A549 (cell line): Measurements from ENCODE around the gene BEST4. TPM values are rescaled to one million over a fixed set of nuclear protein-coding genes. Genes with fewer than 3 reads are reported as not detected.

Experiments
- ATAC-seq, 2 experiments: fragments of 200-7000 bp in 1 of 2; fragments of >200 bp in 1 of 2; cut with Nextera tagmentation in 1 of 2; cut with Tn5 transposase in 1 of 2; 3 replicates each; pipeline versions ENCODE4 v1.8.0 to v1.9.1; 2018 to 2020; ENCODE audit warnings: mild to moderate bottlenecking in 1 of 2, moderate library complexity in 1 of 2
- CTCF ChIA-PET: fragments of 300-600 bp; sonication (Branson Sonifier 250); formaldehyde crosslinking; extraction: SDS; loops from one replicate; lab custom pipeline; 2021; ENCODE audit warnings: antibody characterized with exemption, inconsistent platforms; lab: Yijun Ruan, JAX
- POLR2A ChIA-PET: fragments of 350-600 bp; formaldehyde crosslinking; extraction: SDS; loops from one replicate; lab custom pipeline; 2021; ENCODE audit warnings: antibody characterized with exemption, inconsistent platforms; lab: Yijun Ruan, JAX
- DNase-seq, 2 experiments: peaks; one replicate each; pipeline versions ENCODE4 v3.0.0 to v3.0.0-alpha.2; 2011 to 2016; ENCODE audit warnings: low read depth in 1 of 2, low spot score in 1 of 2
- FAIRE-seq: peaks from 2 replicates; lab custom pipeline; 2011; peaks lifted over from hg19 to GRCh38; lab: Jason Lieb, UNC
- H3K27ac ChIP-seq, 2 experiments: fragments of >200 bp; sonication (Bioruptor Twin); formaldehyde crosslinking; 3 replicates each; pipeline ENCODE4 v1.5.1; 2016 to 2017
- H3K4me1 ChIP-seq: fragments of >200 bp; sonication (Bioruptor Twin); formaldehyde crosslinking; 3 replicates; pipeline ENCODE4 v1.6.1; 2016
- H3K4me2 ChIP-seq: fragments of >200 bp; sonication (Bioruptor Twin); formaldehyde crosslinking; 3 replicates; pipeline ENCODE4 v1.6.1; 2016
- H3K4me3 ChIP-seq: fragments of >200 bp; sonication (Bioruptor Twin); formaldehyde crosslinking; 3 replicates; pipeline ENCODE4 v1.5.1; 2016
- H3K9me3 ChIP-seq: fragments of >200 bp; sonication (Bioruptor Twin); formaldehyde crosslinking; 3 replicates; pipeline ENCODE4 v1.6.1; 2016
- CEBPB ChIP-seq, 2 experiments: fragments of >200 bp in 1 of 2; sonication (Bioruptor Twin) in 1 of 2; formaldehyde crosslinking in 1 of 2; IDR thresholded peaks; 2 replicates each; pipeline ENCODE4 v1.6.1; 2012 to 2016
- JUNB ChIP-seq: fragments of >200 bp; sonication (Bioruptor Twin); formaldehyde crosslinking; IDR thresholded peaks from 2 replicates; pipeline ENCODE4 v1.6.1; 2016
- MAFK ChIP-seq: fragments of 450-650 bp; IDR thresholded peaks from 2 replicates; pipeline ENCODE4 v1.6.1; 2014; ENCODE audit not compliant: partially characterized antibody
- MAZ ChIP-seq: fragments of 150-350 bp; IDR thresholded peaks from 2 replicates; pipeline ENCODE4 v1.6.1; 2014; ENCODE audit warnings: antibody characterized with exemption, low read depth, low read length, borderline replicate concordance
- PHF8 ChIP-seq: fragments of 200-600 bp; sonication (generic); IDR thresholded peaks from 2 replicates; pipeline ENCODE4 v1.6.1; 2016; ENCODE audit warnings: low read depth, mild to moderate bottlenecking, antibody characterized with exemption, moderate library complexity, borderline replicate concordance
- POLR2AphosphoS2 ChIP-seq: conservative IDR thresholded peaks from 2 replicates; pipeline ENCODE4 v1.6.1; 2012; ENCODE audit warnings: low read length, improper control_type of control experiment, inconsistent platforms
- RFX5 ChIP-seq: fragments of 450-650 bp; IDR thresholded peaks from 2 replicates; pipeline ENCODE4 v1.7.1; 2014; ENCODE audit warnings: antibody characterized with exemption, mild to moderate bottlenecking, moderate library complexity
- SMC3 ChIP-seq: fragments of >200 bp; sonication (Bioruptor Twin); formaldehyde crosslinking; IDR thresholded peaks from 3 replicates; pipeline ENCODE4 v1.6.1; 2018; ENCODE audit warnings: inconsistent platforms
- TFCP2L1 ChIP-seq: fragments of 250-450 bp; sonication (Bioruptor Pico); IDR thresholded peaks from 2 replicates; pipeline ENCODE4 v1.5.0; 2021; ENCODE audit warnings: mild to moderate bottlenecking
- ZNF302 ChIP-seq: fragments of 250-450 bp; sonication (Bioruptor Pico); IDR thresholded peaks from 2 replicates; pipeline ENCODE4 v1.9.0; 2021; ENCODE audit warnings: inconsistent platforms, mild to moderate bottlenecking, moderate library complexity
- WGBS: methylation state at CpG from one replicate; pipeline ENCODE4 v1.1.6; 2017; ENCODE audit errors: missing lambda C conversion rate; 5-methylcytosine and 5-hydroxymethylcytosine counted together
- polyA plus RNA-seq, 4 experiments: library from polyadenylated mRNA; depleted of rRNA in 3 of 4; stranded (reverse); fragments of >200 nt; fragmentation: RNase III in 1 of 4; extraction: RNeasy Plus Mini Kit Qiagen cat#74134 plus additional on column Dnase treatment in 1 of 4; gene quantifications; 2 replicates in 3 of 4; 3 replicates in 1 of 4; pipeline ENCODE4 v1.2.3, GENCODE V29; 2011 to 2017
- TF ChIP-seq, protein P1 (sequence below): fragments of >200 bp; sonication (Bioruptor Twin); formaldehyde crosslinking; IDR thresholded peaks from 3 replicates; pipeline ENCODE4 v1.5.1; 2016

The BEST4 gene
- polyA plus RNA-seq, 2 of the 4 experiments (the other 2 are of a cell fraction) = 0.08 to 0.09 TPM

DNA sequence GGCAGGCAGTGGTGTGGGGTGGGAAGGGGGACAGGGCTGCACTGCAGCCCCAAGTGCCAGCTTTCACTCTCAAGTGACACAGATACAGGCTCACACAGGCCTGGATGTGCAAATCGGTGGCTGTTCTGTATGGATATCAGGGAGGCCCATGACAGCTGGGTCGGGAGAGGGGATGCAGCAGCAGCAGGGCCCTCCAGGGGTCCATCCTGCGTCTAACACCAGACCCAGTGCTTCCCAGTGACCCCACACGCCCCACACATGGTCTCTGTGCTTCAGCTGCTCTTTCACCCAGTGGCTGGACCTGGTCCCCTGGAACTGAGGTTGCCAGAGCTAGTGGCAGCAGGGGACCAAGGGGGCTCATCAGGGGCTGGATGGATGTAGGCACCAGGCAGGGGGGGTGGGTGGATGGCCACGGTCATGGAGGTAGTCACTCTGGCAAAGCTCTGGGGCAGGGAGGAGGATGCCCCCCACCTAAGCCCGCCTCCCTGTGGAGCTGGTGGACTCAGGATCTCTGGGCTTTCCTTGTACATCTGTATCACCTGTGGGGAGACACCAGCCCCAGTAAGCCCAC, 34.2 kb upstream of the BEST4 start:
- H3K9me3 ChIP-seq = no peaks in the 10 kb centered on the region
- FAIRE-seq (no peak), DNase-seq (no peak), ATAC-seq (no peak)
- ChIA-PET CTCF (interaction anchor here (0.7 to 4.5 kb wide), 5 partner anchors 8 to 478 kb away, joined by 3 to 23 read pairs (median 3); partner anchors contain the start of gene BTBD19), POLR2A (interaction anchor here (1.7 to 2.3 kb wide), 2 partner anchors 22 to 92 kb away, joined by 6 read pairs; partner anchors contain the start of genes PLK3 and RNU5D-1)
- H3K4me1 ChIP-seq = peaks cover 3% of the 10 kb centered on the region; the same call in 1 of the 3 replicates
- TF ChIP-seq POLR2AphosphoS2 = 0 out of 2 replicates have a peak, but pooled peaks have one; percentile 41
- no peak for TF ChIP-seq CEBPB (IDR thresholded peaks at IDR 0.05)
- 0 out of 6 replicates have a peak overlapping the region, but pooled peaks of 1 of the 2 experiments have one; percentile 13 for H3K27ac ChIP-seq
- H3K4me2 ChIP-seq = no peak overlapping the region
- H3K4me3 ChIP-seq = no peak overlapping the region
- 85% methylated on average over 5 of the region's 6 CpGs for WGBS

DNA sequence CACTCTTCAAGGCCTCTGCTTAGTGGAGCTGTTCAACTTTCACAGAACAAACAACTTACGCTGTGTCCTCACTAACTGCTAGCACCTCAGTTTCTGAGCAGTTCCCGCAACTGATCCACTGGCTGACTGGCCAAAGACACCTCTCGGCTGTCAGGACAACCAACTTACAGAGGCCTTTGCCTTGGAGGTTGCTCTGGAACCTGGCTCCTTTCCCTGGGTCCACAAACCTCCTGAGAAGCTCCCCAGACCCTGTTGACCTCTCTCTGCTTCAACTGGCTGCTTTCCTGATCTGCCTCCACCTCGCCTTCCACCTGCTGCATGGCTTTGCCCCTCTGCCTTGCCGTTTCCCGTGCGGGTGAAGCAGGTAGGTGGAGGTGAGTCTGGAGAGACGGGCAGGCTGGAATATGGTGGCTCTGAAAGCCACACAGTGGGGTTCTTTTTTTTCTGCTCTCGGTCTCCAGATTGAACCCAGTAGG, 33.3 kb upstream of the BEST4 start:
- Histone ChIP-seq H3K4me1 (peaks cover 3% of the 10 kb centered on the region; the same call in 1 of the 3 replicates), H3K27ac (peak overlapping the region in 1 of 2 experiments; percentile 97; a peak in 2 of 6 replicates), H3K4me3 (no peak overlapping the region), H3K4me2 (peak overlapping the region; percentile 96; the same call in 2 of the 3 replicates), H3K9me3 (no peaks in the 10 kb centered on the region)
- no peak for TF ChIP-seq SMC3
- TF ChIP-seq RFX5 = no peak
- TF ChIP-seq TFCP2L1 (CRISPR knock-in tag) = no peak
- TF ChIP-seq PHF8 = no peak
- FAIRE-seq (no peak), ATAC-seq (no peak), DNase-seq (no peak)
- CTCF ChIA-PET = interaction anchor here (1.4 to 4.5 kb wide), 6 partner anchors 9 to 479 kb away, joined by 3 to 23 read pairs (median 6); partner anchors contain the start of genes BTBD19, PLK3 and RNU5D-1
- WGBS = 94% methylated on average over 7 of the region's 9 CpGs
- POLR2A ChIA-PET = interaction anchor here (0.7 to 3.5 kb wide), 5 partner anchors 14 to 100 kb away, joined by 3 to 47 read pairs (median 3); partner anchors contain the start of genes DYNLT4 and PLK3

DNA sequence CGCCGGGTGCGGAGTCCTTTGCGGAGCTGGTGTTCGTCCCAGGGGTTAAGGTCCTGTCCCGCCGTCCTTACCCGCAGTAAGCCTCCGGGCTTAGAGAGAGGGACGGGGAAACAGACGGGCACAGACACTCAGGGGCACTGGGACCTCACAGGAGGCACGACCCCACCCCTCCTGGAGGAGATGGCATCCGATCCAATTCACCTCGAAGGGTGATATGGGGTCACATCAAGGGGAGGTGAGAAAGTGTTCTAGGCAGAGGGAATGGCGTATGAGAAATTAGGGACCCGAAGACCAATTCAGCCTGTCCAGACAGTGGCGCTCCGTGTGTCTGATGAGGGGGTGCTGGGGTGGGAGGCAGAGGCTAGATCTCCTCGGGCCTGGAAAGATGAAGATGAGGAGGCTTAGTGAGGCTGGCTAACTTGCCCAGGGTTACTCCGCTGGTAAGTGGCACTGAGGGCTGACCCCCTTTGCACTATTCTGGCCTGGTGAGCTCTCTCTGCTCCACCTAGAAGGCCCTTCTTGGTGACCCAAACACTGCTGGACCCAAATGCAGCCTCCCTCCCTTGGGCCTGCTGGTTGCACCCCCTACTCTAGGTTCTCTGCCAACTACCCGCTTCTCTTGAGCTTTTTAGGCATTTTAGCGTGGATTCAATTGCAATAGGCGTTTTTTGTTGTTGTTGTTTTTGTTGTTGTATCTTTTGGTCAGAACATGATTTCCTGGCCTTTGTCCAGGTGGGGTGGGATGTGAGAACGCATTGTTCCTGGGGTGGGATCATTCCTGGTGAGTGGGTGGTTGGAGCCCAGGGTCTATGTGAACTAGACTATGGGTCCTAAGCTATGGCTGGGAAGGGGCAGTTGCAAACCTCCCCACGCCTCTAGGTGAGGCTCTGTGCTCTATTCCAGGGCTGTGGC, 32.6 kb upstream of the BEST4 start:
- no peak for FAIRE-seq
- ChIA-PET CTCF (interaction anchor here (1.4 to 4.5 kb wide), 6 partner anchors 10 to 89 kb away, joined by 5 to 23 read pairs (median 11); partner anchors contain the start of genes BTBD19, PLK3 and RNU5D-1), POLR2A (interaction anchor here (0.7 to 3.5 kb wide), 7 partner anchors 14 to 99 kb away, joined by 3 to 47 read pairs (median 5); partner anchors contain the start of genes DYNLT4, PLK3 and RNU5D-1)
- H3K4me1 ChIP-seq = peaks cover 4% of the 10 kb centered on the region; the same call in 1 of the 3 replicates
- 40% methylated on average over 20 of the region's 25 CpGs for WGBS
- TF ChIP-seq TFCP2L1 (CRISPR knock-in tag) = no peak
- no peak for TF ChIP-seq MAZ
- TF ChIP-seq, protein P1, sequence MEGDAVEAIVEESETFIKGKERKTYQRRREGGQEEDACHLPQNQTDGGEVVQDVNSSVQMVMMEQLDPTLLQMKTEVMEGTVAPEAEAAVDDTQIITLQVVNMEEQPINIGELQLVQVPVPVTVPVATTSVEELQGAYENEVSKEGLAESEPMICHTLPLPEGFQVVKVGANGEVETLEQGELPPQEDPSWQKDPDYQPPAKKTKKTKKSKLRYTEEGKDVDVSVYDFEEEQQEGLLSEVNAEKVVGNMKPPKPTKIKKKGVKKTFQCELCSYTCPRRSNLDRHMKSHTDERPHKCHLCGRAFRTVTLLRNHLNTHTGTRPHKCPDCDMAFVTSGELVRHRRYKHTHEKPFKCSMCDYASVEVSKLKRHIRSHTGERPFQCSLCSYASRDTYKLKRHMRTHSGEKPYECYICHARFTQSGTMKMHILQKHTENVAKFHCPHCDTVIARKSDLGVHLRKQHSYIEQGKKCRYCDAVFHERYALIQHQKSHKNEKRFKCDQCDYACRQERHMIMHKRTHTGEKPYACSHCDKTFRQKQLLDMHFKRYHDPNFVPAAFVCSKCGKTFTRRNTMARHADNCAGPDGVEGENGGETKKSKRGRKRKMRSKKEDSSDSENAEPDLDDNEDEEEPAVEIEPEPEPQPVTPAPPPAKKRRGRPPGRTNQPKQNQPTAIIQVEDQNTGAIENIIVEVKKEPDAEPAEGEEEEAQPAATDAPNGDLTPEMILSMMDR = no peak
- no peak for TF ChIP-seq JUNB
- TF ChIP-seq ZNF302 (CRISPR knock-in tag) = no peak
- no peak for TF ChIP-seq MAFK
- TF ChIP-seq, all 56 proteins: peak for 0
- H3K9me3 ChIP-seq = no peaks in the 10 kb centered on the region
- peak overlapping the region; percentile 96 for H3K4me2 ChIP-seq
- peak overlapping the region; percentile 51 for H3K4me3 ChIP-seq
- no peak for DNase-seq
- H3K27ac ChIP-seq = peak overlapping the region; percentile 97 to 98
- peak; percentile 12 to 38 for ATAC-seq
